Measurements from ENCODE around the gene MTUS2. TPM values are rescaled to one million over a fixed set of nuclear protein-coding genes. Genes with fewer than 3 reads are reported as not detected.
"Not testable (repeated sequence)": the region's sequence is repeated elsewhere in the genome, so short reads cannot be mapped to it uniquely, and the experiment has no call there.

Gene MTUS2
- total RNA-seq, 1 experiment from 2014 or later = not detected

DNA sequence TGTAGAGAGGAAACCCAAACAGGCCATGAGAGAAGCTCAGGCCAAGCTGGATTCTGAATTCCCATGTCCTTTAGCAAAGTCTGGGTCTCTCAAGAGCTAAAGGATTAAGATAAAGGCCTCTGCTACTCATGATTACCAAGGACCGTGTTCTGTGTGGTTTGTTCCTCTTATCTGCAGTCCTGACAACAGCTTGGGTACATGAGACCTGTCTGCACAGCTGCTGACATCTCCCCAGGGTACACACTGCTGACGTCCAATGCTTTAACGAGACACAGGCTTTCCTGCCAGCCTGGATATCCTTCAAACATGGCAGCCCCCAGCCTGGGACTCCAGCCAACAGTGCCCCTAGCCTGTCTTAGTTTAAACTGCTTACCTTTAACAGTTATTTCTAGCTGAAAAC lies 564.3 kb downstream of the MTUS2 start:
- Histone ChIP-seq H3K9me3 (ENCODE audit: low read length) (no peaks in the 10 kb centered on the region), H3K9me2 (replicated peaks; ENCODE audit: low read length) (no peaks in the 10 kb centered on the region), H3K4me1 (ENCODE audit: insufficient read depth, low read length) (no peaks in the 10 kb centered on the region), H3F3A (ENCODE audit: low read length, unreplicated experiment) (no peaks in the 10 kb centered on the region), H4K20me1 (ENCODE audit: low read length) (no peaks in the 10 kb centered on the region), H3K4me2 (ENCODE audit: low read length) (no peak overlapping the region), H3K4me3 (ENCODE audit: low read length) (no peak overlapping the region), H3K27me3 (ENCODE audit: low read length) (0 out of 2 replicates have a peak, but pooled peaks cover 15% of the 10 kb centered on the region), H3K36me3 (ENCODE audit: low read depth, low read length) (no peaks in the 10 kb centered on the region), H2AFZ (ENCODE audit: low read length) (no peak overlapping the region), H3K9ac (ENCODE audit: low read length) (no peak overlapping the region), H3K27ac (ENCODE audit: low read length) (no peak overlapping the region), H3K79me2 (ENCODE audit: low read length) (no peaks in the 10 kb centered on the region)
- TF ChIP-seq EZH2phosphoT487 (IDR thresholded peaks at IDR 0.05; ENCODE audit: borderline replicate concordance, low read length) (no peak), EZH2 (IDR thresholded peaks at IDR 0.05; ENCODE audit: low read length, unreplicated experiment) (no peak)
- TF ChIP-seq, protein P1, sequence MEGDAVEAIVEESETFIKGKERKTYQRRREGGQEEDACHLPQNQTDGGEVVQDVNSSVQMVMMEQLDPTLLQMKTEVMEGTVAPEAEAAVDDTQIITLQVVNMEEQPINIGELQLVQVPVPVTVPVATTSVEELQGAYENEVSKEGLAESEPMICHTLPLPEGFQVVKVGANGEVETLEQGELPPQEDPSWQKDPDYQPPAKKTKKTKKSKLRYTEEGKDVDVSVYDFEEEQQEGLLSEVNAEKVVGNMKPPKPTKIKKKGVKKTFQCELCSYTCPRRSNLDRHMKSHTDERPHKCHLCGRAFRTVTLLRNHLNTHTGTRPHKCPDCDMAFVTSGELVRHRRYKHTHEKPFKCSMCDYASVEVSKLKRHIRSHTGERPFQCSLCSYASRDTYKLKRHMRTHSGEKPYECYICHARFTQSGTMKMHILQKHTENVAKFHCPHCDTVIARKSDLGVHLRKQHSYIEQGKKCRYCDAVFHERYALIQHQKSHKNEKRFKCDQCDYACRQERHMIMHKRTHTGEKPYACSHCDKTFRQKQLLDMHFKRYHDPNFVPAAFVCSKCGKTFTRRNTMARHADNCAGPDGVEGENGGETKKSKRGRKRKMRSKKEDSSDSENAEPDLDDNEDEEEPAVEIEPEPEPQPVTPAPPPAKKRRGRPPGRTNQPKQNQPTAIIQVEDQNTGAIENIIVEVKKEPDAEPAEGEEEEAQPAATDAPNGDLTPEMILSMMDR (conservative IDR thresholded peaks at IDR 0.05; ENCODE audit: low read depth, low read length) = no peak
- DNase-seq (no peak), ATAC-seq (no peak)
- CTCF ChIA-PET = no interaction called here
- POLR2A ChIA-PET (ENCODE audit: unreplicated experiment) = no interaction called here
- intact Hi-C loops (cut with micrococcal nuclease) = no loop called here
- BruUV-seq (replicated peaks) = no TSS peak

DNA sequence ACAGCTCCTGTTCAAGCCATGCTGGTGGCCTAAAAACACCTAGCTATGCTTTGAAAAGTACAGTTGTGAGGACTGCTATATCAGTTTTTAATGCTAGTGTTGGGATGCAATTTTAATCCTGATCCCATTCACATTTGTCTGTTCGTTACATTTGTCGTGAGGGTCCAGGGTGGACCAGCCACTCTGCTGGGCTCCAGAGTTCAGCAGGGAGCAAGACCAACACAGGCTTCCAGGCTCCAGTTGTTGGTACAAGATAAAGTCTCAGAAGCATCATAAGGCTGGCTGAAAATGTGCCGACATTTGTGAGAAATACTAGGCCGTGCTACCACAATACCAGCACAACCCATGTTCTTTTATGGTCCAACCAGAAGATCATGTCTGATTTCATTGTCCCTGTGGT lies 564.7 kb downstream of the MTUS2 start:
- Histone ChIP-seq H3K9ac (ENCODE audit: low read length) (no peak overlapping the region), H4K20me1 (ENCODE audit: low read length) (no peaks in the 10 kb centered on the region), H3K9me2 (replicated peaks; ENCODE audit: low read length) (no peaks in the 10 kb centered on the region), H3K4me3 (ENCODE audit: low read length) (no peak overlapping the region), H2AFZ (ENCODE audit: low read length) (no peak overlapping the region), H3K79me2 (ENCODE audit: low read length) (no peaks in the 10 kb centered on the region), H3K4me1 (ENCODE audit: insufficient read depth, low read length) (no peaks in the 10 kb centered on the region), H3K4me2 (ENCODE audit: low read length) (no peak overlapping the region), H3K36me3 (ENCODE audit: low read depth, low read length) (no peaks in the 10 kb centered on the region), H3K27me3 (ENCODE audit: low read length) (0 out of 2 replicates have a peak, but pooled peaks cover 15% of the 10 kb centered on the region), H3K9me3 (ENCODE audit: low read length) (no peaks in the 10 kb centered on the region), H3K27ac (ENCODE audit: low read length) (no peak overlapping the region), H3F3A (ENCODE audit: low read length, unreplicated experiment) (no peaks in the 10 kb centered on the region)
- no peak for ATAC-seq
- intact Hi-C loops (cut with micrococcal nuclease) = no loop called here
- no TSS peak for BruUV-seq (replicated peaks)
- ChIA-PET CTCF (no interaction called here), POLR2A (ENCODE audit: unreplicated experiment) (no interaction called here)
- TF ChIP-seq EZH2phosphoT487 (IDR thresholded peaks at IDR 0.05; ENCODE audit: borderline replicate concordance, low read length) = no peak
- TF ChIP-seq, protein P1 (conservative IDR thresholded peaks at IDR 0.05; ENCODE audit: low read depth, low read length) = no peak
- no peak for DNase-seq

- no peaks in the 10 kb centered on the region for H4K20me1 ChIP-seq (ENCODE audit: low read length)
- no peaks in the 10 kb centered on the region for H3K9me2 ChIP-seq (replicated peaks; ENCODE audit: low read length)
- no TSS peak for BruUV-seq (replicated peaks)
- no peak overlapping the region for H3K27ac ChIP-seq (ENCODE audit: low read length)
- H3K4me2 ChIP-seq (ENCODE audit: low read length) = no peak overlapping the region
- no peaks in the 10 kb centered on the region for H3K9me3 ChIP-seq (ENCODE audit: low read length)
- no peaks in the 10 kb centered on the region for H3K36me3 ChIP-seq (ENCODE audit: low read depth, low read length)
- DNase-seq = no peak
- H3K4me1 ChIP-seq (ENCODE audit: insufficient read depth, low read length) = no peaks in the 10 kb centered on the region
- no peak for ATAC-seq
- POLR2A ChIA-PET (ENCODE audit: unreplicated experiment) = no interaction called here
- H3F3A ChIP-seq (ENCODE audit: low read length, unreplicated experiment) = no peaks in the 10 kb centered on the region
- H3K79me2 ChIP-seq (ENCODE audit: low read length) = no peaks in the 10 kb centered on the region
- 0 out of 2 replicates have a peak, but pooled peaks cover 15% of the 10 kb centered on the region for H3K27me3 ChIP-seq (ENCODE audit: low read length)
- CTCF ChIA-PET = no interaction called here
- no peak overlapping the region for H2AFZ ChIP-seq (ENCODE audit: low read length)
- intact Hi-C loops (cut with micrococcal nuclease) = no loop called here
- no peak overlapping the region for H3K9ac ChIP-seq (ENCODE audit: low read length)
- no peak overlapping the region for H3K4me3 ChIP-seq (ENCODE audit: low read length)
- TF ChIP-seq EZH2phosphoT487 (IDR thresholded peaks at IDR 0.05; ENCODE audit: borderline replicate concordance, low read length) = no peak
- no peak for TF ChIP-seq EZH2 (IDR thresholded peaks at IDR 0.05; ENCODE audit: low read length, unreplicated experiment)
- TF ChIP-seq, protein P1 (conservative IDR thresholded peaks at IDR 0.05; ENCODE audit: low read depth, low read length) = no peak
Measured at GRCh38 chr13:29386246-29386645, 566.1 kb downstream of the MTUS2 start.

- CTCF ChIA-PET; H3K36me3 ChIP-seq (ENCODE audit: low read depth, low read length); H3K9me2 ChIP-seq (replicated peaks; ENCODE audit: low read length); H3F3A ChIP-seq (ENCODE audit: low read length, unreplicated experiment); BruUV-seq (replicated peaks); DNase-seq; H2AFZ ChIP-seq (ENCODE audit: low read length); H3K9ac ChIP-seq (ENCODE audit: low read length); H3K4me2 ChIP-seq (ENCODE audit: low read length); POLR2A ChIA-PET (ENCODE audit: unreplicated experiment); intact Hi-C loops (cut with micrococcal nuclease); H3K79me2 ChIP-seq (ENCODE audit: low read length); H3K9me3 ChIP-seq (ENCODE audit: low read length); H3K4me3 ChIP-seq (ENCODE audit: low read length); H4K20me1 ChIP-seq (ENCODE audit: low read length); H3K27ac ChIP-seq (ENCODE audit: low read length); ATAC-seq; H3K4me1 ChIP-seq (ENCODE audit: insufficient read depth, low read length): not testable (repeated sequence)
- H3K27me3 ChIP-seq (ENCODE audit: low read length) = peaks cover 33% of the 10 kb centered on the region
Measured at GRCh38 chr13:29390598-29390997, 570.5 kb downstream of the MTUS2 start.
